CD4-positive, alpha-beta T cell (primary cell): ENCODE data around the gene RALGPS2. TPM values are rescaled to one million over a fixed set of nuclear protein-coding genes. Genes with fewer than 3 reads are reported as not detected.
A peak's percentile ranks its signal among the peaks of the same experiment; 100 is the strongest.

Experiments
- ATAC-seq: fragments of 200-7000 bp; cut with Tn5 transposase; one replicate; pipeline ENCODE4 v1.10.0; 2022; ENCODE audit warnings: mild to moderate bottlenecking; ENCODE audit not compliant: poor library complexity
- CTCF ChIA-PET: fragments of 350-600 bp; sonication (Branson Sonifier 250); formaldehyde crosslinking; loops from one replicate; lab custom pipeline; 2021; ENCODE audit warnings: antibody characterized with exemption, inconsistent platforms; lab: Charles Lee
- POLR2A ChIA-PET: fragments of 350-600 bp; sonication (Branson Sonifier 250); formaldehyde crosslinking; loops from one replicate; lab custom pipeline; 2021; ENCODE audit warnings: antibody characterized with exemption, inconsistent platforms; lab: Charles Lee
- DNase-seq, 14 experiments: peaks; one replicate each; pipeline ENCODE4 v3.0.0-alpha.2; 2013 to 2020; ENCODE audit warnings: mixed read lengths in 2 of 14
- H3K27ac ChIP-seq, 2 donors: one replicate each; pipeline versions ENCODE4 v1.5.1 to v1.7.0; 2013; ENCODE audit warnings: low read length in 2 of 2, low read depth in 1 of 2, mild to moderate bottlenecking in 1 of 2
- H3K27me3 ChIP-seq, 2 experiments: 1 replicate in 1 of 2; 2 replicates in 1 of 2; pipeline versions ENCODE4 v1.6.1 to v1.7.0; 2013; ENCODE audit warnings: low read length in 2 of 2, control low read depth in 1 of 2, mild to moderate bottlenecking in 1 of 2, moderate library complexity in 1 of 2; ENCODE audit not compliant: insufficient read depth in 2 of 2, control insufficient read depth in 1 of 2
- H3K36me3 ChIP-seq: one replicate; pipeline ENCODE4 v1.6.1; 2013; ENCODE audit warnings: low read length, control low read depth; ENCODE audit not compliant: insufficient read depth
- H3K4me1 ChIP-seq: one replicate; pipeline ENCODE4 v1.6.1; 2013; ENCODE audit warnings: low read length, control low read depth; ENCODE audit not compliant: insufficient read depth
- H3K4me3 ChIP-seq: one replicate; pipeline ENCODE4 v1.5.1; 2013; ENCODE audit warnings: mild to moderate bottlenecking, low read length, moderate library complexity
- H3K9me3 ChIP-seq, 2 experiments: 1 replicate in 1 of 2; 2 replicates in 1 of 2; pipeline versions ENCODE4 v1.6.1 to v1.7.0; 2013; ENCODE audit warnings: low read length in 2 of 2, mild to moderate bottlenecking in 2 of 2, control low read depth in 1 of 2, moderate library complexity in 1 of 2; ENCODE audit not compliant: control insufficient read depth in 1 of 2, insufficient read depth in 1 of 2
- H3K27ac Mint-ChIP-seq: one replicate; pipeline ENCODE4 v1.8.0; 2020; ENCODE audit warnings: mixed read lengths
- H3K27me3 Mint-ChIP-seq: one replicate; pipeline ENCODE4 v1.8.0; 2021; ENCODE audit warnings: mixed read lengths
- H3K36me3 Mint-ChIP-seq: one replicate; pipeline ENCODE4 v1.8.0; 2021; ENCODE audit warnings: low read depth, mixed read lengths
- H3K4me1 Mint-ChIP-seq: one replicate; pipeline ENCODE4 v1.8.0; 2021; ENCODE audit warnings: low read depth, mixed read lengths
- H3K4me3 Mint-ChIP-seq: one replicate; pipeline ENCODE4 v1.8.0; 2020; ENCODE audit warnings: mild to moderate bottlenecking, mixed read lengths
- H3K9me3 Mint-ChIP-seq: one replicate; pipeline ENCODE4 v1.8.0; 2020; ENCODE audit warnings: mixed read lengths
- CTCF ChIP-seq: fragments of 200-600 bp; IDR thresholded peaks from one replicate; pipeline ENCODE4 v1.8.0; 2022; ENCODE audit warnings: antibody characterized with exemption, mild to moderate bottlenecking
- intact Hi-C, 2 experiments: fragments of 100-400 bp; cut with DNase I in 1 of 2; cut with micrococcal nuclease in 1 of 2; formaldehyde crosslinking; loops; one replicate each; pipeline versions ENCODE4 v1.15.1 to v1.9.0; 2023 to 2025; cut with DNase I, micrococcal nuclease
- polyA plus RNA-seq, 2 donors: library from polyadenylated mRNA; unstranded; fragments of 120-200 nt; gene quantifications; one replicate each; pipeline ENCODE4 v1.2.1, GENCODE V29; 2013
- total RNA-seq, 174 experiments: library from RNA in 2 of 174; stranded (reverse) in 2 of 174; gene quantifications; one replicate each; pipeline ENCODE4 v1.2.3 and lab custom pipeline; 2021 to 2026

The RALGPS2 gene
- total RNA-seq (10 to 100 TPM in 1 of 2 experiments, 1 to 10 TPM in 1; 8.6 to 10.8 TPM), total RNA-seq (lab: John Stamatoyannopoulos, UW) (1.4 to 62.5 (median 25.0) reads per million in 172 experiments)
- polyA plus RNA-seq (2013, experiment 1 of 2) = 7.0 TPM
- polyA plus RNA-seq (2013, experiment 2 of 2) = 8.2 TPM

GRCh38 chr1:178724728-178725465, at the start of gene RALGPS2:
RALGPS2 (plus strand) TSS chr1:178725244; CDS start chr1:178776765, 51,521 bp downstream.
- ATAC-seq (peak; percentile 73), DNase-seq (peak; percentile 35 to 86 (median 69))
- TF ChIP-seq CTCF = no peak
- H3K27me3 ChIP-seq = no peaks in the 10 kb centered on the region
- CTCF ChIA-PET = no interaction called here
- peak within 1 kb of the TSS in 1 of 2 donors; percentile 29 for H3K27ac ChIP-seq
- POLR2A ChIA-PET = interaction anchor here (1.2 to 1.5 kb wide), 2 partner anchors 182 to 569 kb away, joined by 3 read pairs; partner anchors contain the start of gene SOAT1
- intact Hi-C loops = loop anchor here in 1 of 2 experiments (2.0 to 10.0 kb wide), 4 partner anchors 180 to 642 kb away; partner anchors contain the start of genes AXDND1 and SOAT1
- Mint-ChIP-seq H3K9me3 (no peaks in the 10 kb centered on the region), H3K4me3 (peak within 1 kb of the TSS; percentile 93), H3K36me3 (peaks cover 8% of the 10 kb centered on the region), H3K27me3 (no peaks in the 10 kb centered on the region), H3K27ac (peak within 1 kb of the TSS; percentile 87), H3K4me1 (peaks cover 39% of the 10 kb centered on the region)
- H3K4me1 ChIP-seq = peaks cover 9% of the 10 kb centered on the region
- no peaks in the 10 kb centered on the region for H3K36me3 ChIP-seq
- H3K4me3 ChIP-seq = peak within 1 kb of the TSS; percentile 71
- H3K9me3 ChIP-seq = no peaks in the 10 kb centered on the region

GRCh38 chr1:178679237-178679636, 45.8 kb upstream of the RALGPS2 start:
- DNase-seq = no peak
- ChIA-PET POLR2A (no interaction called here), CTCF (no interaction called here)
- H3K9me3 ChIP-seq = no peaks in the 10 kb centered on the region
- Mint-ChIP-seq H3K4me1 (no peaks in the 10 kb centered on the region), H3K27me3 (no peaks in the 10 kb centered on the region), H3K9me3 (no peaks in the 10 kb centered on the region), H3K4me3 (no peak overlapping the region), H3K36me3 (no peaks in the 10 kb centered on the region), H3K27ac (no peak overlapping the region)
- H3K27me3 ChIP-seq = no peaks in the 10 kb centered on the region
- no peak overlapping the region for H3K4me3 ChIP-seq
- H3K4me1 ChIP-seq = no peaks in the 10 kb centered on the region
- no peaks in the 10 kb centered on the region for H3K36me3 ChIP-seq
- H3K27ac ChIP-seq = no peak overlapping the region
- intact Hi-C loops = no loop called here
- no peak for TF ChIP-seq CTCF
- ATAC-seq = no peak

GRCh38 chr1:178682429-178682828, 42.6 kb upstream of the RALGPS2 start:
- Histone ChIP-seq H3K27ac (no peak overlapping the region), H3K9me3 (no peaks in the 10 kb centered on the region), H3K36me3 (no peaks in the 10 kb centered on the region), H3K27me3 (no peaks in the 10 kb centered on the region), H3K4me3 (no peak overlapping the region), H3K4me1 (no peaks in the 10 kb centered on the region)
- no peaks in the 10 kb centered on the region for H3K36me3 Mint-ChIP-seq
- ATAC-seq = no peak
- H3K4me1 Mint-ChIP-seq = no peaks in the 10 kb centered on the region
- no peak for DNase-seq
- TF ChIP-seq CTCF = no peak
- POLR2A ChIA-PET = no interaction called here
- H3K27me3 Mint-ChIP-seq = no peaks in the 10 kb centered on the region
- CTCF ChIA-PET = no interaction called here
- no peak overlapping the region for H3K4me3 Mint-ChIP-seq
- H3K9me3 Mint-ChIP-seq = no peaks in the 10 kb centered on the region
- intact Hi-C loops = no loop called here
- no peak overlapping the region for H3K27ac Mint-ChIP-seq
